ENCODE measurements around the gene VWA3A. TPM values are rescaled to one million over a fixed set of nuclear protein-coding genes. Genes with fewer than 3 reads are reported as not detected.
A peak's percentile ranks its signal among the peaks of the same experiment; 100 is the strongest.

VWA3A gene
- total RNA-seq, 1 donor, result under 0.01 TPM

DNA sequence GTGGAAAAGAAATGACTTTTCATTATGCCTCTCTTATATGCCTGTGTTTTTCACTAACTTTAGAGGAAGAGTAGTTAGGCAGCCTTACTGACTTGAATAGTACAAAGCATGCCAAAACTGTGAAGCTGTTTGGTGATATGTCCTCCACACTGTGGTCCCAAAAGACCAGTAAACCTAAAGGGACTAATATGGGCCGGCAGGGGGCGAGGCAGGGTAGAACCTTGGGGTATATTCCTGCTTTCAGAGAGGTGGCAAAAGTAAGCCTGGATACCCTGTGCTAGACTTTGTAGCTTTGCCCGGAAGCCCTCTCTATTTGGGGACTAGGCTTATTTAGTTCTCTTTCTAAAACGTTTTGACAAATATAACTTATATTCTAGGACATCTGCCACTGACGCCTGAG lies 36.5 kb upstream of the VWA3A start:
- no peak for DNase-seq (ENCODE audit: low read depth)
- TF ChIP-seq, protein P1, sequence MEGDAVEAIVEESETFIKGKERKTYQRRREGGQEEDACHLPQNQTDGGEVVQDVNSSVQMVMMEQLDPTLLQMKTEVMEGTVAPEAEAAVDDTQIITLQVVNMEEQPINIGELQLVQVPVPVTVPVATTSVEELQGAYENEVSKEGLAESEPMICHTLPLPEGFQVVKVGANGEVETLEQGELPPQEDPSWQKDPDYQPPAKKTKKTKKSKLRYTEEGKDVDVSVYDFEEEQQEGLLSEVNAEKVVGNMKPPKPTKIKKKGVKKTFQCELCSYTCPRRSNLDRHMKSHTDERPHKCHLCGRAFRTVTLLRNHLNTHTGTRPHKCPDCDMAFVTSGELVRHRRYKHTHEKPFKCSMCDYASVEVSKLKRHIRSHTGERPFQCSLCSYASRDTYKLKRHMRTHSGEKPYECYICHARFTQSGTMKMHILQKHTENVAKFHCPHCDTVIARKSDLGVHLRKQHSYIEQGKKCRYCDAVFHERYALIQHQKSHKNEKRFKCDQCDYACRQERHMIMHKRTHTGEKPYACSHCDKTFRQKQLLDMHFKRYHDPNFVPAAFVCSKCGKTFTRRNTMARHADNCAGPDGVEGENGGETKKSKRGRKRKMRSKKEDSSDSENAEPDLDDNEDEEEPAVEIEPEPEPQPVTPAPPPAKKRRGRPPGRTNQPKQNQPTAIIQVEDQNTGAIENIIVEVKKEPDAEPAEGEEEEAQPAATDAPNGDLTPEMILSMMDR (IDR thresholded peaks at IDR 0.05; ENCODE audit: insufficient read depth, low read depth, low read length), result peak; percentile 22
- no peak overlapping the region for H3K4me3 ChIP-seq (ENCODE audit: low read depth, low read length)

DNA sequence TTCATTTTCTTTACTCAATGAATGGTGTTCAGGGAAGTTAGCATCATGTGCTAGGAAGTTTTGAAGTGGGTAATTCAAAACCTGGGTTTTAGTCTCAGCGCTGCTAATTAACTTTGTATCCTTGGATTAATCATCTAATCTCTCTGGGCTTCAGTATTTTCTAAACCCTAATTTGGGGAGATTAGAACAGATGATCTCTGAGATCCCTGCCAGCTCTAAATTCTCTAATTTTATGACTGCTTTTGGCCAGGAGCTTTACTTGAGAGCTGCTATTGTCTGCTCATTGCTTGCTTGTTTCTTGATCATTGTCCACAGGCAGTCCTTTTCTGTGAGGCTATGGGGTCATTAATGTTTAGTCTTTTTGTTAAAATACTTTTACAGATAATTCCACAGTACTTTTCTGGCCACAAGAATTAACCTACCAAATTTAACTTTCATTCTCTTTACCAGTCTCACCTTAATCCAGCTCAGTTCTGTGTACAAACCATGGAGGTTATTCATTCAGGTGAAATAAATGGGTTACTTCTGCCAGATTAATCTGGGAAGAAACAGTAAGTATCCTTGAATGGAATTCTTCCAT lies 28.4 kb upstream of the VWA3A start:
- TF ChIP-seq, protein P1 (IDR thresholded peaks at IDR 0.05; ENCODE audit: insufficient read depth, low read depth, low read length), result no peak
- no peak for DNase-seq (ENCODE audit: low read depth)
- no peak overlapping the region for H3K4me3 ChIP-seq (ENCODE audit: low read depth, low read length)

DNA sequence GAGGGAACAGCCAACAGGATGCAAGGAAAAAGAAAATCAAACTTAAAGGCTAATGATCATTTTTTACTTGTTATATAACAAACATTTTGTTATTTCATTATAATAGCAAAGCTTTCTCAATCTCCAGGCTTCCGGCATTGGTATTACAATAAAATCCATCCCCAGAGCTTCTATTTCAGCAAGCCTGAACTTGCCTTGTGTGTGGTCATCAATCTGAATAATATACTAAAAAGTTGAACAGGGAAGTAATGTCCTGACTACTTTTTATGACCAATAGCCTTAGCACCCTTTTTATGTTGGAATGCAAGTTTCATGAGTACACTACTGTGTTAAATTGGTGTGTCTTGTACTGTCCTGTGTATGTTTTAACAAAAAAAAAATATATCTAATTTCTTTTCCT lies 27.1 kb upstream of the VWA3A start:
- no peak for DNase-seq (ENCODE audit: low read depth)
- TF ChIP-seq, protein P1 (IDR thresholded peaks at IDR 0.05; ENCODE audit: insufficient read depth, low read depth, low read length), result no peak

DNA sequence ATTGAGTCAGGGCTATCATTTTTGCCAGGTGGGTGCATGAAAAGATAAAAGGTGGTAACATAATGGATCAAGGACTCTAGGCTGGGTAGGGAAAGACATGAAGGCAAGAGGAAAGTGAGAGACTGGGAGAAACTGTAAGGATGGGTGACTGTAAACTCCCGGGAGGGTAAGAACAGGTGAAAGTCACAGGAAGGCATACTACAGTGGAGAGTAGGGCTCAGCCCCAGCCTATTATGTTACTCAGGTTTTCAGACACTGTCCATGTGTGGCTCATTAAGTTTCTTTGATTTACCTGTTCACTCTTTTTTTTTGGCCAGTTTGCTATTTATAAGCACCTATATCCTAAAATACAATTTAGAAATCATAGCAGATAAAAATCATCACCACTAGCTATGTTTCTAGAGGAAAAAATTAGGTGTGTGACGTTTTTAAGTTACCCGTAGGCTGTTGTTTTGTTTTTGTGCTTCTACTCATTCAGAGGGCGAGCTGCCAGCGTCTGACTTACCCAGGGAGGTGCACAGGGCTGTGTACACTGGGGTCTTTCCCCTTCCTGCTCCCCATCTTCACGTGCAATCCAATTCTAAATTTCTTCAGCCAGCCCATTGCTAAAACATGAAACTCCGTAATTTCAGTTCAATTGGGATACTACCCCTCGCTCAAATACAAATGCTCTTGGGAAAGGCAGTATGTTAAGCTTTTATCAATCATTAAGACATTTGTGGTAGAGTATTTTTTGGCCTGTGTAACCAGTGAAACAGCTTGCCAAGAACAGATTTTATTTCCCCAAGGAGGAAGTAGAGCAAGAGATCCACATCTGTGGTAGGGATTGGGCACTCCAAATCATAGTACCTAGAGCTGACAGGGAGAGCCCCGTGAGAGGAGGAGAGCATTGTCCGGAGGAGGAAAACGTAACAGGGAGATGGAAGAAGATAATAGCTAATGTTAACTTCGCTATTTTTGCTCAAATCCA lies 21.7 kb upstream of the VWA3A start:
- DNase-seq (ENCODE audit: low read depth), result peak; percentile 50
- TF ChIP-seq, protein P1 (IDR thresholded peaks at IDR 0.05; ENCODE audit: insufficient read depth, low read depth, low read length), result no peak
- H3K4me3 ChIP-seq (ENCODE audit: low read depth, low read length), result no peak overlapping the region

More for the DNA sequence above, 27.1 kb upstream of the VWA3A start:
- no peak overlapping the region for H3K4me3 ChIP-seq (ENCODE audit: low read depth, low read length)

GRCh38 chr16:22071331-22071910 lies 20.9 kb upstream of the VWA3A start:
- no peak overlapping the region for H3K4me3 ChIP-seq (ENCODE audit: low read depth, low read length)
- no peak for DNase-seq (ENCODE audit: low read depth)
- TF ChIP-seq, protein P1 (IDR thresholded peaks at IDR 0.05; ENCODE audit: insufficient read depth, low read depth, low read length), result no peak

GRCh38 chr16:22073350-22073749 lies 19.0 kb upstream of the VWA3A start:
- no peak for DNase-seq (ENCODE audit: low read depth)
- TF ChIP-seq, protein P1 (IDR thresholded peaks at IDR 0.05; ENCODE audit: insufficient read depth, low read depth, low read length), result no peak
- H3K4me3 ChIP-seq (ENCODE audit: low read depth, low read length), result no peak overlapping the region

Data from fibroblast of villous mesenchyme (primary cell).